Activated CD4-positive, alpha-beta T cell treated with anti-CD3 and anti-CD28 coated beads, Interleukin-2, amount 50 U/mL, for 4 hours (primary cell): Measurements from ENCODE around the gene WIF1.

ENCODE experiments used
- DNase-seq, 2 experiments: peaks; one replicate each; pipeline ENCODE4 v3.0.0-alpha.2; 2020

The WIF1 gene

GRCh38 chr12:65121956-65122469, 908 bp upstream of the WIF1 start:
- DNase-seq = no peak

DNA sequence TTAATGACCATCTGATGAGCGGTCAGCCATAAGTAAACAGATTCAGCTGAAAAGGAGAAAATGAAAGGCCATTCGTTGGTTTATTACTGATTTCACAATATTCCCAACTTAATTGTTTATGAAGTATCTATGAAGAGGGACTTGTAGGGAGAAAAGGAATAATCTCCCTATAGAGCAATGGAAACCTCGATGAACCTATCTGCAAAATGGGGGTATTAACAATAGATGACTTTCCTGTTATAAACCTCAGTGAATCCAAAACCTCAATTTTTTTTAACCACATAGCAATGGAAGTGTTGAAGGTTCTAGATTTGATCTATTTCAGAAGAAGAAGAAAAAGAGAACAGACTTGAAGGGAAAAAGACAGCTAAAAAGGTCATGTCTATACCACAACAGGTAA, 2.0 kb downstream of the WIF1 start:
- DNase-seq = no peak

GRCh38 chr12:65113621-65114035, 7.5 kb downstream of the WIF1 start:
- DNase-seq = no peak

- DNase-seq = no peak
These were observed 14.2 kb downstream of the WIF1 start for GRCh38 chr12:65106948-65107347.

- no peak for DNase-seq
These were observed 21.0 kb downstream of the WIF1 start for GRCh38 chr12:65100140-65100539.

- no peak for DNase-seq
These were observed 21.9 kb downstream of the WIF1 start for GRCh38 chr12:65099182-65099581.

- DNase-seq = no peak
These were observed 22.7 kb downstream of the WIF1 start for GRCh38 chr12:65098364-65098763.

DNA sequence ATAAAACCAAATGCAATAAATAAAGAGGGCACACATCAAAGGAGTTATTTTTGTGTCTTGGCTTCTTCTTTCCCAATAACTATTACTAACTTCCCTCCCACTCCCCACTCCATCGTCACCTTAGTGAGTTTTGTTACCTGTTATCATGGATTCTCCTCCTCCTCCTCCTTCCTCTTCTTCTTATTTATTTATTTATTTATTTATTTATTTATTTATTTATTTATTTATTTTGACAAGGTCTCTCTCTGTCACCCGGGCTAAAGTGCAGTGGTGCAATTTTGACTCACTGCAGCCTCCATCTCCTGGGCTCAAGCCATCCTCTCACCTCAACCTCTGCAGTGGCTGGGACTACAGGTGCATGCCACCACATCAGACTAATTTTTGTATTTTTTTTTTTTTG, 26.4 kb downstream of the WIF1 start:
- DNase-seq = no peak

DNA sequence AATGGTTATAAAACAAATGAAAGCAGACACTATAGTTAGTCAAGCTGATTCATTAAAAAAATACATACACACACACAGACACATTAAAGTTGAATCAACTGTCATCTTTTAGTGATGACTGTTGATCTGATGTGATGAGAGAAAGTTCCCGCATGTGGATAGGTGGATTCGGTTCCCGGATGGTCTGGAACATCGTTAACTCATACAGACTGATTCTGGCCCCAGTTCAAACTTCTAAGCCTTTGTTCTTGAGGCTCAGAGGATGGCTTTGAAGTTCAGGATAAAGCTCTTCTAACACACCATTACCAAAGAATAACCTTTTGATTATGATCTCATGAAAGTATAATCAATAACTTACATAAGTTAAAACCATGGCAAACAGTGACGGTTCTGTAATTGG, 27.5 kb downstream of the WIF1 start:
- DNase-seq = no peak

DNA sequence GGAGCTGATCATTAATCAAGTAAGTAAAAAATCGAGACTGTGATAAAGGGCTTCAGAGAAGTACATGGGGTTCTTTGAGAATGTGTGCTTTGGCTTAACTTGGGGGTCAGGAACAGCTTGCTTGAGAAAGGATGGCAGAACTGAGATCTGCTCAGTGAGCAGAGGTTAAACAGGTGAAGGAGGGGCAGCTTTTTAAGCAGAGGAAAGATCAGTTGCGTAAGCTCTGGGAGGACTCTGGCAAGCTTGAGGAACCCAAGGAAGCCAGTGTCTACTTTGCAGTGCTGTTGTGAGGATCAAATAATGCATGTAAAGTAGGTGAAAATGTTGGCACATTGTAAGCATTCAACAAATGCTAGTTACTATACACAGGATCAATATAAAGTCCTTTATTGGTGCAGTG, 30.6 kb downstream of the WIF1 start:
- DNase-seq = no peak

- DNase-seq = no peak
These were observed 34.9 kb downstream of the WIF1 start for GRCh38 chr12:65086236-65086635.

GRCh38 chr12:65084579-65084978, 36.5 kb downstream of the WIF1 start:
- no peak for DNase-seq

GRCh38 chr12:65083581-65083980, 37.5 kb downstream of the WIF1 start:
- no peak for DNase-seq

- no peak for DNase-seq
These were observed 38.7 kb downstream of the WIF1 start for GRCh38 chr12:65082406-65082805.

DNA sequence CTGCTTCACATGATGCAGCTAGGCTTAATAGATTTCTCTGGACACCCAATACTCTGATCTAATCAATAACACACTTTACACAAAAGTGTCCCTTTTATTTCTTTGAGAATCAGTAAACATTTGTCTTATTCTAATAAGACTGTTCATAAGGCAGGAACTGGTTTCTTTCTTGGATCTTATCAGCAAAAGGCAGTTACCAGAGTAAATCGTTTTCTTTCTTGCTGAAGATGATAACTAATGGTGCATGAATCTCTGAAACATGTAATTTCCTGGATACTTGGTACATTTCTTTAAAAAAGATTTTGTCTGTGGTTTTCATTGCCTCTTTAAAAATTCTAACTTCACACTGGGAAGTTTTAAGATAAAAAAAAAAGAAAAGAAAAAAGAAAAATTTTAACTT, 39.6 kb downstream of the WIF1 start:
- DNase-seq = no peak

GRCh38 chr12:65074932-65075331, 46.2 kb downstream of the WIF1 start:
- no peak for DNase-seq

GRCh38 chr12:65069336-65069735, 51.8 kb downstream of the WIF1 start:
- DNase-seq = no peak

GRCh38 chr12:65067383-65067782, 53.7 kb downstream of the WIF1 start:
- DNase-seq = no peak

- DNase-seq = no peak
These were observed 65.2 kb downstream of the WIF1 start for GRCh38 chr12:65055859-65056258.

GRCh38 chr12:65051218-65051617, 69.9 kb downstream of the WIF1 start:
- no peak for DNase-seq

DNA sequence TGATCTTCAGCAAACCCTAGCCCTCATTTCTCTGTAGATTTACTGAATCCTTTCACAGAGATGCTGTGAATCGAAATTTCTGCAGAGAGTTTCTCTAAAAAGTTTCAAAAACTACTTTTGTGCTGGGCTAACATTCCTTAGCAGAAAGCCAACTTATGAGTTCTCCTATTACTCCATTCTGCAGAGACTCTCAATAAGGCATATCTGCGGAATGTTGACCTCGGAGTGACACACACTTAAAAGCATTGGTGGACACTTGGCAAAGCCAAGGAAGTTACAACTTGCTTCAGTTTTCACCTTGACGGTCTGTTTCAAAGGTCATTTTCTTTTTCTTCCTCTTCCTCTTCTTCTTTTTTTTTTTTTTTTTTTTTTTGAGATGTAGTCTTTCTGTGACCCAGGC, 75.8 kb downstream of the WIF1 start:
- no peak for DNase-seq

- DNase-seq = no peak
These were observed 81.8 kb downstream of the WIF1 start for GRCh38 chr12:65039301-65039700.

- no peak for DNase-seq
These were observed 96.0 kb downstream of the WIF1 start for GRCh38 chr12:65025136-65025535.

DNA sequence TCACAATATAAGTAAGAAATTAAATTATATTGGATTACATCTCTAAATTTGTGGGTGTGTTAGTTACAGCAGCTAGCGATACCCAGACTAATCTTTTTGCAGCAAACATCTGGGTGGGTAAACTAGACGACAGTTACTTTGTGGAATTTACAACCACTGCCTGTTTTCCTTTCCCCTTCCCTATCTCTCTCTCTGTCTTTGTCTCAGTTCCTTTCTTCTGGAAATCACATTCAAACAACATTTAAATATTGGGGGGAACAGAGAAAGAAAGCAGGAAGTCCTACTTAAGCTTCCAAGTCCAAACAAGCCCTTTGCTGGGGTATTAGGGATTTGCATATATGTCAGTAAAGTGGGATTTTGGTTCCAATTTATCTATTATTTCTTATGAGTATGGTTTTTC, 97.6 kb downstream of the WIF1 start:
- DNase-seq = no peak

- DNase-seq = no peak
These were observed 98.1 kb downstream of the WIF1 start for GRCh38 chr12:65022960-65023359.

DNA sequence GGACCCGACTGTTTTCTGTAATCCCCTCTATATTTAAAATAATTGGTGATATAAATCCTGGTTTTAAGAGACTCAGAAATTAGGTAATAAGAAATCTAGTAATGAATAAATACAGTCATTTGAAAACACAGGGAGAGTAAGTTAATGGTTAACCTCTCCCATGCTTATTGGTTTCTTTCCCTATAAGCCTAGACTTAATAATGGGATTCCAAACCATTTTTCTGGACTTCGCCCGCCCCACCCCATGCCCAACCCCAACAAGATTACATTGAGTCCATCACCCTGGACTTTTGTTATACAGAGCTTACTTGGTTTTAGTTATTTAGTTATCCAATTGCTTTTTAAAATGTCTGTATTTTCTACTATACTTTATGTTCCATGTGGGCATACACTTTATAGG, 98.7 kb downstream of the WIF1 start:
- no peak for DNase-seq
